Measurements from ENCODE around the gene CLASP2. TPM values are rescaled to one million over a fixed set of nuclear protein-coding genes. Genes with fewer than 3 reads are reported as not detected.
A peak's percentile ranks its signal among the peaks of the same experiment; 100 is the strongest.

Gene CLASP2
- total RNA-seq, 1 donor from 2014 or later: 69.2 TPM

GRCh38 chr3:33665294-33665693, 52.8 kb downstream of the CLASP2 start:
- H3K36me3 Mint-ChIP-seq (ENCODE audit: low read depth): peaks cover 15% of the 10 kb centered on the region

GRCh38 chr3:33664195-33664594, 53.9 kb downstream of the CLASP2 start:
- Mint-ChIP-seq H3K27me3 (ENCODE audit: low read depth) (no peaks in the 10 kb centered on the region), H3K4me3 (no peak overlapping the region), H3K27ac (ENCODE audit: unreplicated experiment) (no peak overlapping the region), H3K9me3 (no peaks in the 10 kb centered on the region), H3K36me3 (ENCODE audit: low read depth) (peaks cover 11% of the 10 kb centered on the region), H3K4me1 (peaks cover 27% of the 10 kb centered on the region)
- no peak for DNase-seq (ENCODE audit: low read depth, low spot score)
- TF ChIP-seq, protein P1, sequence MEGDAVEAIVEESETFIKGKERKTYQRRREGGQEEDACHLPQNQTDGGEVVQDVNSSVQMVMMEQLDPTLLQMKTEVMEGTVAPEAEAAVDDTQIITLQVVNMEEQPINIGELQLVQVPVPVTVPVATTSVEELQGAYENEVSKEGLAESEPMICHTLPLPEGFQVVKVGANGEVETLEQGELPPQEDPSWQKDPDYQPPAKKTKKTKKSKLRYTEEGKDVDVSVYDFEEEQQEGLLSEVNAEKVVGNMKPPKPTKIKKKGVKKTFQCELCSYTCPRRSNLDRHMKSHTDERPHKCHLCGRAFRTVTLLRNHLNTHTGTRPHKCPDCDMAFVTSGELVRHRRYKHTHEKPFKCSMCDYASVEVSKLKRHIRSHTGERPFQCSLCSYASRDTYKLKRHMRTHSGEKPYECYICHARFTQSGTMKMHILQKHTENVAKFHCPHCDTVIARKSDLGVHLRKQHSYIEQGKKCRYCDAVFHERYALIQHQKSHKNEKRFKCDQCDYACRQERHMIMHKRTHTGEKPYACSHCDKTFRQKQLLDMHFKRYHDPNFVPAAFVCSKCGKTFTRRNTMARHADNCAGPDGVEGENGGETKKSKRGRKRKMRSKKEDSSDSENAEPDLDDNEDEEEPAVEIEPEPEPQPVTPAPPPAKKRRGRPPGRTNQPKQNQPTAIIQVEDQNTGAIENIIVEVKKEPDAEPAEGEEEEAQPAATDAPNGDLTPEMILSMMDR (conservative IDR thresholded peaks at IDR 0.05): no peak

More at GRCh38 chr3:33665294-33665693, 52.8 kb downstream of the CLASP2 start:
- Mint-ChIP-seq H3K27ac (ENCODE audit: unreplicated experiment) (peak overlapping the region; percentile 15), H3K27me3 (ENCODE audit: low read depth) (no peaks in the 10 kb centered on the region), H3K9me3 (no peaks in the 10 kb centered on the region), H3K4me3 (no peak overlapping the region), H3K4me1 (peaks cover 16% of the 10 kb centered on the region)
- no peak for DNase-seq (ENCODE audit: low read depth, low spot score)
- TF ChIP-seq, protein P1 (conservative IDR thresholded peaks at IDR 0.05): no peak

GRCh38 chr3:33663042-33663441, 55.0 kb downstream of the CLASP2 start:
- no peak overlapping the region for H3K4me3 Mint-ChIP-seq
- H3K27me3 Mint-ChIP-seq (ENCODE audit: low read depth): no peaks in the 10 kb centered on the region
- H3K27ac Mint-ChIP-seq (ENCODE audit: unreplicated experiment): peak overlapping the region; percentile 31
- peaks cover 9% of the 10 kb centered on the region for H3K36me3 Mint-ChIP-seq (ENCODE audit: low read depth)
- TF ChIP-seq, protein P1 (conservative IDR thresholded peaks at IDR 0.05): no peak
- no peaks in the 10 kb centered on the region for H3K9me3 Mint-ChIP-seq
- peaks cover 32% of the 10 kb centered on the region for H3K4me1 Mint-ChIP-seq
- DNase-seq (ENCODE audit: low read depth, low spot score): no peak

GRCh38 chr3:33659856-33660434, 58.1 kb downstream of the CLASP2 start:
- Mint-ChIP-seq H3K4me1 (peaks cover 38% of the 10 kb centered on the region), H3K4me3 (peak overlapping the region; percentile 86), H3K9me3 (no peaks in the 10 kb centered on the region), H3K27me3 (ENCODE audit: low read depth) (no peaks in the 10 kb centered on the region), H3K27ac (ENCODE audit: unreplicated experiment) (peak overlapping the region; percentile 91), H3K36me3 (ENCODE audit: low read depth) (no peaks in the 10 kb centered on the region)
- TF ChIP-seq, protein P1 (conservative IDR thresholded peaks at IDR 0.05): no peak
- no peak for DNase-seq (ENCODE audit: low read depth, low spot score)

GRCh38 chr3:33658991-33659848, 58.8 kb downstream of the CLASP2 start:
- TF ChIP-seq, protein P1 (conservative IDR thresholded peaks at IDR 0.05): no peak
- H3K27me3 Mint-ChIP-seq (ENCODE audit: low read depth): no peaks in the 10 kb centered on the region
- H3K36me3 Mint-ChIP-seq (ENCODE audit: low read depth): no peaks in the 10 kb centered on the region

More at GRCh38 chr3:33658991-33659848, 58.8 kb downstream of the CLASP2 start:
- peak overlapping the region; percentile 91 for H3K27ac Mint-ChIP-seq (ENCODE audit: unreplicated experiment)
- peak; percentile 60 for DNase-seq (ENCODE audit: low read depth, low spot score)
- H3K4me1 Mint-ChIP-seq: peaks cover 41% of the 10 kb centered on the region
- H3K9me3 Mint-ChIP-seq: no peaks in the 10 kb centered on the region
- H3K4me3 Mint-ChIP-seq: peak overlapping the region; percentile 86
